KG1 (cell line): ENCODE results near the gene CAP2.
"Not testable (repeated sequence)": the region's sequence is repeated elsewhere in the genome, so short reads cannot be mapped to it uniquely, and the experiment has no call there.

Experiments used
- DNase-seq: peaks from one replicate; lab custom pipeline; 2025; lab: John Stamatoyannopoulos, UW

Gene CAP2

GRCh38 chr6:17396256-17396655 is 2.9 kb downstream of the CAP2 start:
- DNase-seq, result no peak

- no peak for DNase-seq
Observed at GRCh38 chr6:17397764-17398194, 4.4 kb downstream of the CAP2 start.

- DNase-seq, result not testable (repeated sequence)
Observed at GRCh38 chr6:17405181-17405943, 12.0 kb downstream of the CAP2 start.

GRCh38 chr6:17405944-17406245 is 12.5 kb downstream of the CAP2 start:
- DNase-seq, result no peak

GRCh38 chr6:17408081-17408480 is 14.7 kb downstream of the CAP2 start:
- no peak for DNase-seq

DNA sequence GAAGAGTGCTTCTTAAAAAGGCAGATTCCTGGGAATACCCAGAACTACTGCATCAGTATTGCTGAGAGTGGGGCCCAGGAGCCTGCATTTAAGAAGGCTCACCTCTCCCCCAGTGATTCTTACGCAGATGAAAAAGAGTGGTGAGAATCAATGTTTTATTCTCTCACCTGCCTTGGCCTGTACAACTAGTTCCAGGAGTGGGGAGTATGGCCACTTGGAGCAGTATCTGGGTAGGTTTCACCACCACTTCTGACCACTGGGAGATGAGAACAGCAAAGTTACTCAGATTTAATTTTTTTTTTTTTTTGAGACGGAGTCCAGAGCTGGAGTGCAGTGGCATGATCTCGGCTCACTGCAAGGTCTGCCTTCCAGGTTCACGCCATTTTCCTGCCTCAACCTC is 16.9 kb downstream of the CAP2 start:
- DNase-seq, result no peak

DNA sequence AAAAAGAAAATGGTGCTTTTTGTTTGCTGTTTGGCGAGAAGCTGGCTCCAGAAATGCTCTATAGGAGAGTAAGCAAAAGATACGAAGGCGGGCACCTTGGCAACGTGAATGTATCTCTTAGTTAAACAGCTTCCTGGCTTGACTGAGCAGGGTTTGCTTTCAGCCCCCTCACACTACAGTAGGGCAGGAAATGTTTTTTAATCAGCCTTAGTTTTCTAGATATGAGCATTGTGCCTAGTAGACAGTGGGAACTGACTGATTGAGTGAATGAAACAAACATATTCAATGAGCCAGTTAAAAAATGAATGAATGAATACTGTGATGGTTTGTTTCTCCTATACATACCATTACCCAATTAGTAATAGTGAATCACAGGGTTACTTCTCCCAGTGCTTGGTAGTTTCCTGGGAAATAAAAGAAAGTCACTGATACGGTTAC is 19.9 kb downstream of the CAP2 start:
- DNase-seq, result no peak

GRCh38 chr6:17414395-17414794 is 21.0 kb downstream of the CAP2 start:
- DNase-seq, result not testable (repeated sequence)

GRCh38 chr6:17415321-17415720 is 21.9 kb downstream of the CAP2 start:
- no peak for DNase-seq

DNA sequence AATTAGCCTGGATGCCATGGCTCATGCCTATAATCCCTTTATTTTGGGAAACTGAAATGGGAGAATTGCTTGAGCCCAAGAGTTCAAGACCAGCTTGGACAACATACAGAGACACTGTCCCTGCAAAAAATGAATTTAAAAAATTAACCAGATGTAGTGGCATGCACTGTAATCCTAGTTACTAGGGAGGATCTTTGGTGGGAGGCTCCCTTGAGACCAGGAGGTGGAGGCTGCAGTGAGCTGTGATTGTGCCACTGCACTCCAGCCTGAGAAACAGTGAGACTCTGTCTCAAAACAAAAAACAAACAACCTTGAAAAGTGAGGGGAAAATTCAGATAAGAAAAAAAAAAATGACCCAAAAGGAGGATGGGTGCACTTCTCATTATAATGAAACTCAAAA is 23.4 kb downstream of the CAP2 start:
- DNase-seq, result no peak

DNA sequence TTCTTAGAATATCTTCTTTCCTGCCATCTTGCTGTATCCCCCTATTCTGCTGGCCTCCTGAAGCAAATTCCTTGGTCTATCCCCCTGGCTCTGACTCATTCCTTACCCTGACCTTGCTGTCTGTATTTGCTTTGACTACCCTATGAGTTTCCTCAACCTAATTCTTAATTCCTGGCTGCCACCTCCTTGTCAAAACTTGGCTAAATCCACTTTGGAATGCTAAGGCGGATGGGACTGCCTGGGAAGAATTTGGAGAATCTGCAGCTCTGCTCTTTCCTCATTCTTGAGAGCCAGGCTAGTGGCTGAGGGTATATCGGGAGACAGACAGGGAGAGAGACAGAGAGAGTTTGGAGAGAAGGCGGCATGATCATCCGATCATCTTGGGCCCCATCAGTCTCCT is 24.4 kb downstream of the CAP2 start:
- DNase-seq, result no peak

DNA sequence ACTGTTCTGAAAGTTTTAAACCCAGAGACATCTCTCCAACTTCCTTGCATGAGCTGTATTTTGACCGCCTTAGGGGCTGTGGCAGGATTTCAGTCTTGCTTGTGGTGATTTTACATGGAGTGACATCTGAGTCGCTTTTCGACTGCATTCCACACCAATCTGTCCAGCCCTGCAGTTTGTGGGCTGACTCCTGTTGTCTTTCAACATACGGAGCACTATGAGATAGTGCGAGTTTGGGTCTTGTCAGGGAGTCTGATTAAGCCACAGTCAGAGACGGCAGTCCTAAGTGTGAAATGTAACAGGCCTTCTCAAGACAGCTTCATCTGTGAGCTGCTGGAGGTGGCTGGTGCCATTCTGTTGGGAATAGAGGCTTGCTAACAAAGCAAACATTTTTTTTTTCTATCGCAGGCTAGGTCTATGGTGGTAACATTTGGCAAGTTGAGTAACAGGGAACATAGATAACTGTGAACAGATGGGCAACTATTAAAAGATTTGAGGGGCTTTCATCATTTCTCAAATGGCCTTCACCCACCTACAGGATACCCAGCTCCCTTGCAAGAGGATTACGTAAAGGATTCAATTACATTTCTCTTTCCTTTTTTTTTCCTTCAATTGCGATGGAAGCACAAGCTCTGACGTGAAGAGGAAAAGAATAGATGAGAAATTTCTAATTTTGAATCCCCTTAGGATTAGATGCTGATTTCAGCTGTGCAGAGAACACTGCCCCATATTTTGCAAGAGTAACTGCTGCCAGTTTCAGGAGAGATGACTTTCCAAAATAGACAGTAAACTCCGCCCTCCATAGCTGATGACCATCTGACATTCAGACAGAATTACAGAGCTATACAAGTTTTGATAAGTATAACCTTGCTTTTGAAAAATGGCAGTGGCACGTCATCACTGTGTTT is 25.1 kb downstream of the CAP2 start:
- no peak for DNase-seq

DNA sequence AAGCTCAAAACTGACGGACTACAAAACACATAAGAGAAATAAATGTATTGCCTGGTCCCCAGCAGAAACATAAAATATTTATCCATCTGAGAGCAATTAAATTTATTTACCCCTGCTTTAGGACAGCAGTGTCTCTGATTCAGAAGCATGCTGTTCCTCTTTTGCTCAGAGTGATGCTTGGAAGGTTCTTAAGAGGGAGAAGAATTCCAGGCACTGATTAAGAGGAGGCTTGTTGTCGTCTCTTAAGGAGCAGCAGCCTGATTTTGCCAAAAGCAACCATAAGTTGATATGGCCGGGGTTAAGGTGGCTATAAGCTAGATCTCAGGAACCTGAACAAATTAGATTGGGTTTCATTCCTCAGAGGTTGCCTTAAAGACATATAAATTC is 25.8 kb downstream of the CAP2 start:
- no peak for DNase-seq

DNA sequence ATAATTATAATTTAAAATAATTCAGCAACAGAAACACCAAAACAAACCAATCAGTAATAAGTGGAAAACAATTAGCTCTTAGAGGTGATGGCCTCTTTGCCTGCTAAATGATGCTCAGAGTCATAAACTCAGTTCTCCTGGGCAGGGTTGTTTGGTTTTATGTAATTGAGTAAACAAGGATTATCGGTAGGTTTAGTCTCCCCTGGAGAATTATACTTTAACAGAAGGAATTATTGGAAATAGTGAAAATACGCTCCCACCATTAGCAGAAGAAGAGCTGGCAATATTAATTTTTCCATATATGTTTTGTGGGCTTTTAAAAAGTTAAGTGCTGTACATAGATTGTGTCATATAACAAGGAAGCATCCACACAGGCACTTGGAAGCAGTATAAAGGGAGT is 27.0 kb downstream of the CAP2 start:
- no peak for DNase-seq

DNA sequence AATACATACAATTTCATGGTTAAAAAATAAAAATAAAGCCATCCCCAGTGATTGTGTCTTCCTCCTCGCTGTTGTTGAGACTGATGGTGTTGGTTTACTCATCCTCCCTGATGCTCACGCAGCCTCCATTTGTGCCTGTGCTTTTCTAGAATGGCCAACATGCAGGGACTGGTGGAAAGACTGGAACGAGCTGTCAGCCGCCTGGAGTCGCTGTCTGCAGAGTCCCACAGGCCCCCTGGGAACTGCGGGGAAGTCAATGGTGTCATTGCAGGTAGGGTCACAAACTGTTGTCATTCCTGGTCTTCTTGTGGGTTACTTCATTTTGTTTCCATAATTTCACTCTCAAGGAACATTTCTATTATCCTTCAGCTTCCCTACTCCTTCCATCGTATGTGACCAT is 28.0 kb downstream of the CAP2 start:
- DNase-seq, result no peak

GRCh38 chr6:17423026-17423425 is 29.6 kb downstream of the CAP2 start:
- no peak for DNase-seq

DNA sequence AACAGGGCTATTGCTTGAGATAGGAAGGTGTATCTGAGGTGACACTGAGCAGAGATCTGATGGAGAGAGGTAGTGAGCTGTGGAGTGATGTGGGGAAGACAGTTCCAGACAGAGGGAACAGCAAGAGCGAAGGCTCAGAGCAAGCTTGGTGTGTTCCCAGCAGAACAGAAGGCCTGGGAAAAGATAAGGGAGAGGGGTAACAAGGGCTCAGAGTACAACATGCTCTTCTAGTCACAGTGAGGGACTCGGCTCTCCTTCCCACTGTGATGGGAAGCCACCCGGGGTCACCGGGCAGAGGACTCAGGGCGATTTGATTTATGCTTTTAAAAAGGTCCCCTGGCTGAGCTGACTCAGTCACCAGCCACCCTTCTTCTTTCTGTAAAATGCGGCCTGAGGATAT is 33.7 kb downstream of the CAP2 start:
- DNase-seq, result no peak

DNA sequence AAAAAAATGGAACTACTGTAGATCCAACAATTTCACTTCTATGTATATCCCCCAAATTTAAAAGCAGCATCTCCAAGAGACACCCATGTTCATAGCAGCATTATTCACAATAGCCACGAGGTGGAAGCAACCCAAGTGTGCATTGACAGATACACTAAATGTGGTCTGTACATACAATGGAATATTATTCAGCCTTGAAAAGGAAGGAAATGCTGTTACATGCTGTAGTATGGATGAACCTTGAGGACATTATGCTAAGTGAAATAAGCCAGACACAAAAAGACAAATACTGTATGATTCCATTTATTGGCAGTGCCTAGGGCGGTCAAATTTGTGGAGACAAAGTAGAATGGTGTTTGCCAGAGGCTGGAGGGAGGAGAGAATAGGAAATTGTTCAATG is 34.2 kb downstream of the CAP2 start:
- DNase-seq, result no peak

- DNase-seq, result not testable (repeated sequence)
Observed at GRCh38 chr6:17428595-17429120, 35.3 kb downstream of the CAP2 start.

- DNase-seq, result no peak
Observed at GRCh38 chr6:17429383-17430061, 36.1 kb downstream of the CAP2 start.

DNA sequence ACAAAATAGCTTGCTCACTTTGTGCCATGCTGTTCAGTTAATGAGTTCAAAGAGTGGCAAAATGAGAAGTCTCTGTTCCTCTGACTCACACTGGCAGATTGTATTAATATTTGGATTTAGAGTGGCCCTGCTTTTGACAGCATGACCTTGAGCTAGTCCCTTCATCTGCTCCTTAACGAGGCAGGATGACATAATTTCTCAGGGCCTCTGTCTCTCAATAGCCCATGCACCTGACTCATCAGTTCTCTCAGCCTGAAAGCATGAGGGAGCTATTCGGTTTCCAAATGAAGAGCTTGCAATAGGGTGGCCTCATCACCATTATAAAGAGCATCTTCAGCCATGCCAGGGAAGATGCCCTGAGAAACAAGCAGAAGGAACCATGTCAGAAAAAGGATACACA is 38.2 kb downstream of the CAP2 start:
- DNase-seq, result no peak

DNA sequence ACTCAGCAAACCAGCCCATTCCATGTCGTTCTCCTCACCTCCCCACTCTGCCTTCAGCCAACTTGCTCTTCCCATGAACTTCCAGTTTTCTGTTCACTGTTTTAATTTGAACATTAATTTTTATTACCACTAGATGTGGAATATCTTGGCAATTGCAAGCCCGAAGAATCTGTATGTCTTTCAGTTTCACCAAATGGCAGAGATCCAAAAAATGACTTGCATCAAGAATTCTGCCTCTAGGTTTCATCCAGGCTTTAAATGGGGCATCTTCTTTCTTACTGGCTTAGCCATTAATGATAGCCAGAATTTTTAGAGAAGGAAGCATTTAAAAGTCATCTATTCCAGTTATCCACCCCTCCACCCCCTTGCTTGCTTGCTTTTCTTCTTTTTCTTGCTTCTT is 39.0 kb downstream of the CAP2 start:
- no peak for DNase-seq
